Heart right ventricle (tissue), 16 donors: ENCODE measurements around the gene KRTAP10-7. TPM values are rescaled to one million over a fixed set of nuclear protein-coding genes. Genes with fewer than 3 reads are reported as not detected.
A peak's percentile ranks its signal among the peaks of the same experiment; 100 is the strongest.

Experiments used
- ATAC-seq, 8 donors: fragments of 200-7000 bp; cut with Tn5 transposase; one replicate each; pipeline ENCODE4 v1.9.1; 2020; ENCODE audit warnings: mild to moderate bottlenecking in 8 of 8, moderate library complexity in 8 of 8, moderate number of reproducible peaks in 1 of 8
- DNase-seq, 2 donors: peaks; one replicate each; pipeline ENCODE4 v3.0.0-alpha.2; 2020
- H3K27ac ChIP-seq, 10 donors: fragments of 200-600 bp; sonication (generic) in 2 of 10; one replicate each; pipeline versions ENCODE4 v1.5.0 to v1.8.0; 2020 to 2022; ENCODE audit warnings: mild to moderate bottlenecking in 3 of 10
- H3K27me3 ChIP-seq, 7 donors: fragments of 200-600 bp; one replicate each; pipeline ENCODE4 v1.8.0; 2021 to 2022; ENCODE audit warnings: mild to moderate bottlenecking in 2 of 7
- H3K36me3 ChIP-seq, 9 donors: fragments of 200-600 bp; sonication (generic) in 1 of 9; one replicate each; pipeline versions ENCODE4 v1.5.0 to v1.8.0; 2020 to 2022; ENCODE audit warnings: mild to moderate bottlenecking in 2 of 9
- H3K4me1 ChIP-seq, 9 donors: fragments of 200-600 bp; sonication (generic) in 1 of 9; one replicate each; pipeline versions ENCODE4 v1.5.0 to v1.8.0; 2020 to 2022; ENCODE audit warnings: mild to moderate bottlenecking in 4 of 9
- H3K4me3 ChIP-seq, 10 donors: fragments of 200-600 bp; sonication (generic) in 2 of 10; one replicate each; pipeline versions ENCODE4 v1.5.0 to v1.8.0; 2020 to 2022; ENCODE audit warnings: mild to moderate bottlenecking in 7 of 10, moderate library complexity in 2 of 10
- H3K9me3 ChIP-seq, 11 donors: fragments of 200-600 bp in 10 of 11; sonication (generic) in 2 of 11; one replicate each; pipeline versions ENCODE4 v1.5.0 to v1.8.0; 2013 to 2022; ENCODE audit warnings: mild to moderate bottlenecking in 2 of 11, control low read depth in 1 of 11, moderate library complexity in 1 of 11
- WGBS, 2 donors: extraction: QIAGEN DNeasy Blood & Tissue Kit; methylation state at CpG; one replicate each; pipeline ENCODE4 v1.1.7; 2013; ENCODE audit warnings: inconsistent platforms in 1 of 2; 5-methylcytosine and 5-hydroxymethylcytosine counted together
- intact Hi-C, 10 donors: fragments of 100-400 bp; cut with DNase I; formaldehyde crosslinking; loops; one replicate each; pipeline versions ENCODE4 v1.11.1 to v1.14.2; 2022
- polyA plus RNA-seq, 2 donors: library from polyadenylated mRNA; stranded (reverse); fragments of 200-250 nt; gene quantifications; one replicate each; pipeline ENCODE4 v1.2.3, GENCODE V29; 2013
- total RNA-seq, 10 donors: library from RNA; stranded (reverse); fragmentation: NEBNext Ultra II Directional in 3 of 10; extraction: Animal tissue kit (Norgen Biotek cat#: 25700) in 3 of 10; gene quantifications; one replicate each; pipeline versions ENCODE4 v1.2.1 to v1.2.4, GENCODE V29; 2021 to 2023
- TF ChIP-seq, protein P1 (sequence below), 9 donors: fragments of 200-600 bp; sonication (generic) in 2 of 9; IDR thresholded peaks; one replicate each; pipeline versions ENCODE4 v1.5.0 to v1.8.0; 2021 to 2022; ENCODE audit warnings: antibody characterized with exemption in 9 of 9, mild to moderate bottlenecking in 5 of 9, moderate library complexity in 1 of 9
- donor health status: Arrhythmogenic right ventricular cardiomyopathy.
- donor health status: ischemic (EF 13 %, LVEDD 7.1; RV severe dilation, severe dysfunction).
- donor health status: healthy with polysubstance abuse.
- donor health status: DM: no; HTN: yes; CAD: no.
- donor health status: DM: no; HTN: no; CAD: no.
- donor health status: ischemic (EF 25% LVEDD 6.9; RV normal size, moderate dysfunction).
- donor health status: ischemic (EF 25% LVEDD 5.7; RV mildly dilated, moderate dysfunction).
- donor health status: healthy.
- donor health status: DM: yes; HTN: yes; CAD: no.
- donor health status: Ischemic cardiomyopathy.
- donor health status: ischemic (EF 35%, LVEDD 5.7; RV mildly dilated, moderate dysfunction).
- donor health status: nonischemic (EF 11% LVEDD 7.7; RV severe dilation, severe dysfunction).
- donor health status: DM: yes; HTN: yes; CAD: no.
- donor health status: PGD.
- donor health status: ischemic (EF 29% LVEDD 5.4; RV normal size, mild dysfunction).
- donor health status: nonischemic (EF 23%, LVEDD 6.1; RV moderate dilation, normal function).

Gene KRTAP10-7
- total and polyA plus RNA-seq, 12 donors, result not detected

DNA sequence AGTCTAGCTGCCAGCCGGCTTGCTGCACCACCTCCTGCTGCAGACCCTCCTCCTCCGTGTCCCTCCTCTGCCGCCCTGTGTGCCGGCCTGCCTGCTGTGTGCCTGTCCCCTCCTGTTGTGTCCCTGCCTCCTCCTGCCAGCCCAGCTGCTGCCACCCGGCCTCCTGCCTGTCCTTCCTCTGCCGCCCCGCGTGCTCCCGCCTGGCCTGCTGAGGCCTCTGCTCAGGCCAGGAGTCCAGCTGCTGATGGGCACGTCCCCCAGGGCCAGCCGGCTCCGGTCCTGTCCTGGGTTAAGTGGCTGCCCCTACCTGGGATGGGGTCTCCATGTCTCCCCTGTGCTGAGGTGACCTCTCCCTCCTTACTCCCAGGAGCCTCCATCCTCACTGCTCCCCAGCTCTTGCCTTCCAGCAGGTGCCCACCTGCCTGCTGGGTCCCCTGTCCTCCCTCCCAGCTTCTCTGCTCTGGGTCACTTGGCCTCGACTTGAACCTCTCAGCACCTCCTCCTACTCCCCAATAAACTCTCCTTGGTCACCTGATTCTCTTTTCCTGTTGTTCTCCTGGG, 12.4 kb downstream of the KRTAP10-7 start:
- Histone ChIP-seq H3K27me3 (peaks cover 0 to 35% (median 5%) of the 10 kb centered on the region in 7 donors), H3K36me3 (no peaks in the 10 kb centered on the region), H3K4me1 (no peaks in the 10 kb centered on the region), H3K27ac (no peak overlapping the region), H3K4me3 (no peak overlapping the region), H3K9me3 (peaks cover 0 to 42% (median 14%) of the 10 kb centered on the region in 11 donors)
- DNase-seq (peak in 1 of 2 donors; percentile 8), ATAC-seq (no peak)
- 86 to 88% methylated on average over 12 to 13 of the region's 13 CpGs for WGBS, 2 donors
- TF ChIP-seq, protein P1, sequence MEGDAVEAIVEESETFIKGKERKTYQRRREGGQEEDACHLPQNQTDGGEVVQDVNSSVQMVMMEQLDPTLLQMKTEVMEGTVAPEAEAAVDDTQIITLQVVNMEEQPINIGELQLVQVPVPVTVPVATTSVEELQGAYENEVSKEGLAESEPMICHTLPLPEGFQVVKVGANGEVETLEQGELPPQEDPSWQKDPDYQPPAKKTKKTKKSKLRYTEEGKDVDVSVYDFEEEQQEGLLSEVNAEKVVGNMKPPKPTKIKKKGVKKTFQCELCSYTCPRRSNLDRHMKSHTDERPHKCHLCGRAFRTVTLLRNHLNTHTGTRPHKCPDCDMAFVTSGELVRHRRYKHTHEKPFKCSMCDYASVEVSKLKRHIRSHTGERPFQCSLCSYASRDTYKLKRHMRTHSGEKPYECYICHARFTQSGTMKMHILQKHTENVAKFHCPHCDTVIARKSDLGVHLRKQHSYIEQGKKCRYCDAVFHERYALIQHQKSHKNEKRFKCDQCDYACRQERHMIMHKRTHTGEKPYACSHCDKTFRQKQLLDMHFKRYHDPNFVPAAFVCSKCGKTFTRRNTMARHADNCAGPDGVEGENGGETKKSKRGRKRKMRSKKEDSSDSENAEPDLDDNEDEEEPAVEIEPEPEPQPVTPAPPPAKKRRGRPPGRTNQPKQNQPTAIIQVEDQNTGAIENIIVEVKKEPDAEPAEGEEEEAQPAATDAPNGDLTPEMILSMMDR (IDR thresholded peaks at IDR 0.05), result no peak
- intact Hi-C loops, result loop anchor here in 1 of 10 donors (10.0 kb wide), 1 partner anchor 132 kb away; no protein-coding TSS in a partner anchor

DNA sequence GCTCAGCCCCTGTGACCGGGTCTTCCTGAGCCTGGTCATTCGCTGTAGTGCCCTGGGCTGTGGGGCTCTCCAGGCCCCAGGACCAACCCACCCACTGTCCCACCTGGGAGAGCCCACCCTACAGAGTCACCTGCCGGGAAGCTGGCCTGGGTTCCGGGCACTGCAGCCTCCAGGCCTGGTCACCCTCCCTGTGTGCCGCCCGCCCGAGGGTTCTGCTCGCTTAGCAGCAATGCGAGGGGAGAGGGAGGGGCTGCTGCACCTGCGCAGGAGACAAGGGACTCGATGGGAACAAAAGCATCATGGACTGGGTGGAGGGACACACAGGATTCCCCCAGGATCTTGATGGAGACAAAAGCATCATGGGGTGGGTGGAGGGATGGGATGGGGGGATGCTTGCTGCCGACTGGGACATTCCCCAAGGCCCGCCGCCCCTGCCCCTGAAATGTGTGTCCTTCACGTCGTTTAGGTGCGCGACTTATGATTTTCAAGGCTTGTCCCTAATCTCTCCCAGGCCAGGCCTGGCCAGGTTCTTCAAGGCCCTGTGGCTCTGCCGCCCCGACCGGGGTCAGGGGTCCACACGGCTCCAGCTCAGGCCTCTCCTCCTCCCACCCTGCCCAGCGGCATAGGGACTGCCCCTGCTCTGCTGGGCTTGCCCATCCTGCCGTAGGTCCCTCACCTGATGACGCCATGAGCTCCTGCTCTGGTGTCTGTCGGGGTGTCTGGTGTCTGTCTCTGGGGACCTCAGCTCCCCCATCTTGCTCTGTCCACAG, 13.2 kb downstream of the KRTAP10-7 start:
- WGBS, 2 donors, result 87 to 89% methylated on average over 26 of the region's 26 CpGs
- no peak overlapping the region for H3K27ac ChIP-seq
- no peak for ATAC-seq
- peaks cover 0 to 2% (median 0%) of the 10 kb centered on the region in 9 donors for H3K4me1 ChIP-seq
- TF ChIP-seq, protein P1 (IDR thresholded peaks at IDR 0.05), result no peak
- no peak overlapping the region for H3K4me3 ChIP-seq
- H3K36me3 ChIP-seq, result no peaks in the 10 kb centered on the region
- intact Hi-C loops, result loop anchor here in 1 of 10 donors (10.0 kb wide), 1 partner anchor 131 kb away; no protein-coding TSS in a partner anchor
- H3K9me3 ChIP-seq, result peaks cover 0 to 35% (median 14%) of the 10 kb centered on the region in 11 donors
- no peak for DNase-seq
- H3K27me3 ChIP-seq, result peaks cover 0 to 35% (median 5%) of the 10 kb centered on the region in 7 donors

DNA sequence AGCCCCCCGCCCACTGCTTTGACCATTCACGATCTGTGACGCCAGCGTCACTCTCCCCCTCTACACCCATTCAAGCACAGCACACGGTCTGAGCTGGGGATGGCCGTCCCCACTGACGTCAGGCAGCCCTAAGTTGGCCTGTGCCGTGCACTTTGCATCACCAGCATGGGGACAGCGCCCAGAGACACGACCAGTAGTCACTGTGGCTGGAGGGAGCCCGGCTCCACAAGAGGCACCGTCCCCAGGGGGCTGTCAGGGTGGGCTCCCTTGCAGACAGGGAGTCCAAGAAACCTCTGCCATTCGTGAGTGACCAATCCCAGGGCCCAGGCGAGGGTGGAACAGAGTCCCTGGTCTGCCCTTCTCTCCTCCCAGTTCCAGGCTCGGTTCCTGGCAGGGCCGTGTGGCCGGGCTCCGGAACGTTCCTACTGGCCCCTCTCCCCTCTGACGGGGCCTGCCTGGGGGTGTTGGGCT, 13.8 kb downstream of the KRTAP10-7 start:
- ATAC-seq (no peak), DNase-seq (no peak)
- Histone ChIP-seq H3K27ac (no peak overlapping the region), H3K36me3 (no peaks in the 10 kb centered on the region), H3K4me1 (peaks cover 0 to 6% (median 0%) of the 10 kb centered on the region in 9 donors), H3K27me3 (peaks cover 0 to 35% (median 5%) of the 10 kb centered on the region in 7 donors), H3K9me3 (peaks cover 0 to 30% (median 11%) of the 10 kb centered on the region in 11 donors), H3K4me3 (no peak overlapping the region)
- intact Hi-C loops, result loop anchor here in 1 of 10 donors (10.0 kb wide), 1 partner anchor 131 kb away; no protein-coding TSS in a partner anchor
- TF ChIP-seq, protein P1 (IDR thresholded peaks at IDR 0.05), result no peak
- WGBS, 2 donors, result 80 to 81% methylated on average over 20 of the region's 20 CpGs

DNA sequence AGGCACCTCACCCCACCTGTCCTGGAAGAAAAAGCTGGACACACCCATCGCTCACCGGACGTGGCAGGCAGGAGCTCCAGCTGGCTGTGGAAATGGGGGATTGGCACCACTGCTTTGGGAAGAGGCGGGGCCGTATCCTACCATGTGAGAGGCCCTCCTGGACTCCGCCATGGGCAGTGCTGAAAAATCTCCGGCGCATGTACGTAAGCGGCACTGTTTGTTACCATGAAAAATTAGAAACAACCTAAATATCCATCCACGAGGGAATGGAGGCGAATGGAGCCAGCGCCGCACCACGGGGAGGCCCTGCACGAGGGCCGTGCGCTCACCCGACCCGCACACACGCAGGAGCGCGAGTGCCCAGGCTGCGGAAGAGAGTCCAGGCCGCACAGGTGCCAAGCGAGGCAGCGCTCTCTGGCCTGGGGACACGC, 14.6 kb downstream of the KRTAP10-7 start:
- Histone ChIP-seq H3K9me3 (peaks cover 0 to 30% (median 4%) of the 10 kb centered on the region in 11 donors), H3K27ac (no peak overlapping the region), H3K4me1 (peaks cover 0 to 6% (median 0%) of the 10 kb centered on the region in 9 donors), H3K36me3 (no peaks in the 10 kb centered on the region), H3K4me3 (no peak overlapping the region), H3K27me3 (peaks cover 0 to 35% (median 5%) of the 10 kb centered on the region in 7 donors)
- 89 to 90% methylated on average over 28 of the region's 28 CpGs for WGBS, 2 donors
- ATAC-seq, result no peak
- DNase-seq, result no peak
- intact Hi-C loops, result loop anchor here in 1 of 10 donors (10.0 kb wide), 1 partner anchor 130 kb away; no protein-coding TSS in a partner anchor
- TF ChIP-seq, protein P1 (IDR thresholded peaks at IDR 0.05), result no peak
